ENCODE data around the gene NR1H3.

- TF ChIP-seq CTCF (conservative IDR thresholded peaks at IDR 0.05 in 1 of 2, IDR thresholded peaks at IDR 0.05 in 1 of 2; ENCODE audit: low read depth in 1 of 2, low read length in 2 of 2) (no peak), EZH2 (IDR thresholded peaks at IDR 0.05; ENCODE audit: low read length, missing control alignments) (no peak)
Measured at GRCh38 chr11:47239852-47240251, 17.9 kb upstream of the NR1H3 start.

Measured in fibroblast of lung (primary cell).